ENCODE measurements around the gene ELF5.

Gene ELF5

DNA sequence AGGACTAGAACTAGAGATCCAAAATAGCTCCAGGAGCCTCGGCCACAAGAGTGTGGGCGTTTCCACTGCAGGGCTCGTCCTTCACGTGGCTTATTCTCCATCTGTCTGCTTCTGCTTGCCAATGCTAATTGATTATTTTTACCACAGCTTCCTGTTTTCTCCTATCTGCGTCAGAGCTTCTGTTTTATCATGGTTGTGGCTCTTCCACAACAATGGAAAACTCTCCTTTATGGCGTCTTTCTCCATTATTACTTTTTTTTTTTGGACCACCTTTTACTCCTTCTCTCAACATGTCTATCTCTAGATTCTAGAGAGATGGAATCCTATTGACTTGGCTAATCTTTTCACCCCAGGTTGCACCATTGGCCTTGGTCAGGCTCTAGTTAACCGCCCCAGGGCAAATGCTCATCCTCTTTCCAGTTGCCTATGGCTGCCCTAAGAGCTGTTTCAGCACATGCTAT, 49.0 kb downstream of the ELF5 start:
- DNase-seq (ENCODE audit: low read depth), result no peak
- H3K4me3 ChIP-seq (ENCODE audit: low read depth, low read length), result no peak overlapping the region

DNA sequence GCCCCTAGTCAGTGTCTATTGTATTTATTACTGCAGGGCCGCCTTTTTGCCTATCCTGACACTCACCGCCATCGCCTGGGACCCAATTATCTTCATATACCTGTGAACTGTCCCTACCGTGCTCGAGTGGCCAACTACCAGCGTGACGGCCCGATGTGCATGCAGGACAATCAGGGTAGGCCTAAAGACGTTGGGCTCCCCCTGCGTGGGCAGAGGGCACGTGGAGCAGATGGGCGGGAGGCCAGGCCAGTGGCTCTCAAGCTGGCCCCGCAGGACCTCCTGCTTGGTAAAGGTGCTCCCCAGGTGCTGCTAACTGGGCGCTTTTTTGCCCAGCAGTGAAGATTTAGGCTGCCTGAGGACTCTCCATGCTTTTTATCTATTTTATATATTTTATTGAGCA, 52.4 kb downstream of the ELF5 start:
- H3K4me3 ChIP-seq (ENCODE audit: low read depth, low read length), result no peak overlapping the region
- DNase-seq (ENCODE audit: low read depth), result no peak

DNA sequence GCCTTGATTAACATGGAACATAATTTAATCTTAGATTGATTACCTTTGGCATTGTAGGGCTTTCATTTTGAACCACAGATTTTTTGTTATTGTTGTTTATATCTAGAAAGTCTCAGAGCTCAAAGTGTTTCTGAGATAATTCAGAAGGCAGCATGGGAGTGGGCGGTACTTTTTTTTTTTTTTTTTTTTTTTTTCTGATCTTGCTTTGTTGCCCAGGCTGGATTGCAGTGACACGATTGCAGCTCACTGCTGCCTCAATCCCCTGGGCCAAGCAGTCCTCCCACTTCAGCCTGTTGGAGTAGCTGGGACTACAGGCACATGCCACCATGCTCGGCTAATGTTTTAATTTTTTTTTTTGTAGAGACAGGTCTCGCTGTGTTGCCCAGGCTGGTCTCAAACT, 53.3 kb downstream of the ELF5 start:
- no peak overlapping the region for H3K4me3 ChIP-seq (ENCODE audit: low read depth, low read length)
- DNase-seq (ENCODE audit: low read depth), result no peak

DNA sequence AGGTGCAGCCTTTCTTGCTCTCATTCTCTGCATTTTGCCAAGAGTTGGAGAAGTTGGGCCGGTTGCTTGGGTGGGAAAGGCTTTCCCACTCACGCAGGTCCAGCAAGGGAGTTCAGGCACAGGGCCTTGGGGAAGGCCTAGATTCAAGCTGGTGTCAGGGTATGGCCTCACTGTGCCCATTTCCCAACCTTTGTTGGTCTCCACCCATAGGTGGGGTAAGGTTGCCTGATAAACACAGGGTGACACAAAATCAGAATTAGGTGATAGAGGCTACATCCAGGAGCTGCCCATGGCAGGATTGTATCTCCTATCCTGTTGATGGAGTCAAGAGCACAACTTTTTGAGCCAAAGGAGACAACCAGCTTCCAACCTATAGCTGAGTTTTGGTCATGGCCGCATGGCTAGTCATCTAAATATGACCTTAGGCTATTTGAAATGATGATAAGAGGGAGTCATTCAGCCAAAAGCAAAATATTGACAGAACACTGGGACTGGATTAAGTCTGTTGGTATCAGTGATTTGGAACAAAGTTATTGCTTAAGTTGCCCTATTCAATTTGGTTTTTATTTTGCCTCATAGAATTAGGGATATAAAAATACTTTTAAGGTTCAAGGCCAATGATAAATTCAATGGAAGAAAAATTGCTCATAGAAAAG, 54.0 kb downstream of the ELF5 start:
- no peak for DNase-seq (ENCODE audit: low read depth)
- H3K4me3 ChIP-seq (ENCODE audit: low read depth, low read length), result no peak overlapping the region

DNA sequence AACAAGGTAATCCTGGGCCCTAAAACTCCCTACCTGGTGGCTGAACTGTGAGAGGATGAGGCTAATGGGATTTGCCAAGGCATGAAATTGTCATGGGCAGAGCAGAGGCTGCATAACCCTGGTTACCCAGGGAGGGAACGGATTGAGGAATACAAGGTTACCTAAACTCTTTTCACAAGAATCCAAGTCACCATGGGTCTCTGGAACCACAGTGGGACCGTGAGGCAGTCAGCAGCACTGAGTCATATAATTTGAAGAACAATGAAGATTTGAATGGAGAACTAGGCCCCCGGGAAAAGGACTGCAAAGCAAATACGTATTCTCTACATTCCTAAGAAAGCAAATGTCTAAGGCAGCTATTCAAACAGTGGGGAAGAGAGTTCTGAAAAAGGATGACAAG, 55.1 kb downstream of the ELF5 start:
- H3K4me3 ChIP-seq (ENCODE audit: low read depth, low read length), result no peak overlapping the region
- DNase-seq (ENCODE audit: low read depth), result no peak

GRCh38 chr11:34457607-34458006, 56.0 kb downstream of the ELF5 start:
- no peak for DNase-seq (ENCODE audit: low read depth)
- H3K4me3 ChIP-seq (ENCODE audit: low read depth, low read length), result no peak overlapping the region

DNA sequence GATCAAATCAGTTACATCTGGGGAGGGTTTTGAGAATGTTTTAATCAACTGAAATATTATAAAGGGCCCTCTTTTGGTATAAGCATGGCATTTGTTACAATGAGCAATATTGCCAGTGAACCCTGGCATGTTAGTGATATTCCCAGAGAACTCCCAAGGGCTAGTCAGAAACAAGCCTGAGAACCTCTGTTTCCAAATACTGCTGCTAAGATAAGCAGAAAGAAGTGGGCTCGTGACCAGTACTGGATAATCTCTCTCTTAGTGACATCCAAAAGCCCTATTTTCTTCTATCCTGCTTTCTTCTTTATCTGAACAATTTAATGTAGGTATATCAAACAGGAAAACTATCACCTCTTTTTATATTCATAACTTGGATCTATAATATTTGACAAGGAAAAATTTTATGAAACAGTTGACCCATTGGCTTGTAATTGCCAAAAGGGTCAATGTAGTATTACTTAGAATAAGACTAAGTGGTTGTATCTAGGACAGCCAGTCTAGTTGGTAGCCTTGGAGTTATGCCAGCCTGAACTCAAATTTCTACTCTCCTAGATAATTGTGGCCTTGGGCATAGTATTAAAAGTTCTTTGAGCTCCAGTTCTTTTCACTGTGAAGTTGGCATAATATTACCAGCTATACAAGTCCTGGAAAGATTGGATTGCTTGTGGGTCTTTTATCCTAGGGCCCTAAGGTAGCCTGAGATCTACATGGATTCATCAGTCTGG, 59.1 kb downstream of the ELF5 start:
- DNase-seq (ENCODE audit: low read depth), result no peak
- no peak overlapping the region for H3K4me3 ChIP-seq (ENCODE audit: low read depth, low read length)

DNA sequence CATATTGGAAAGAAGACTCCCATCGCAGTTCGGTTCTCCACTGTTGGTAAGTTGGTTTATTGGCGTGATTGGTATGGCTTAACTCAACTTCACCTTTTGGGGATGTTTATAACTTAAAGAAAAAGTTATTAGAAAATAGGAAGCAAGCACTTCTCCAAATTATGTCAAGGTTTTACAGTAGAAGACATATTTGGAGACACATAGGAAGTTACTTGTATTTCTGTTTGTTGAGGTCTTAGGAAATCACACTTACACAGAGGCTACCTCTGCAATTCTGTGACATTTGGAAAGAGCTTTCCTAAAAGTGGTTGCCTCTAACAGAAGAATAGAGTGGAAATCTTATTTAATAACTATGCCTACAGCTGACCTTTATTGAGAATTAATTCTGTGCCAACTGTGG, 62.5 kb downstream of the ELF5 start:
- DNase-seq (ENCODE audit: low read depth), result no peak
- no peak overlapping the region for H3K4me3 ChIP-seq (ENCODE audit: low read depth, low read length)

DNA sequence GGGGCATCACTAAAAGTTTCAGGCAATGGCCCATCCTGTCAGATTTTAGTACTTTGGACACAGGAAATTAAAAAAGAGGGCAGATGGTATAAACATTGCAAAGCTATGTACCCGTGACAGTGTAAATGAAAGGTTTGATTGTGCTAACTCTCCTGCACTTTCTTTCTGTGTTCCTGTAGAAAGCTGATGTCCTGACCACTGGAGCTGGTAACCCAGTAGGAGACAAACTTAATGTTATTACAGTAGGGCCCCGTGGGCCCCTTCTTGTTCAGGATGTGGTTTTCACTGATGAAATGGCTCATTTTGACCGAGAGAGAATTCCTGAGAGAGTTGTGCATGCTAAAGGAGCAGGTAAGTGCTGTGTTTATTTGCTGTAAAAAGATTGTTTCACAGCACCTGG, 64.6 kb downstream of the ELF5 start:
- no peak overlapping the region for H3K4me3 ChIP-seq (ENCODE audit: low read depth, low read length)
- DNase-seq (ENCODE audit: low read depth), result no peak

- DNase-seq (ENCODE audit: low read depth), result no peak
Measured at GRCh38 chr11:34448223-34448994, 65.2 kb downstream of the ELF5 start.

GRCh38 chr11:34447044-34447443, 66.5 kb downstream of the ELF5 start:
- no peak for DNase-seq (ENCODE audit: low read depth)
- H3K4me3 ChIP-seq (ENCODE audit: low read depth, low read length), result no peak overlapping the region

More at GRCh38 chr11:34448223-34448994, 65.2 kb downstream of the ELF5 start:
- H3K4me3 ChIP-seq (ENCODE audit: low read depth, low read length), result no peak overlapping the region

DNA sequence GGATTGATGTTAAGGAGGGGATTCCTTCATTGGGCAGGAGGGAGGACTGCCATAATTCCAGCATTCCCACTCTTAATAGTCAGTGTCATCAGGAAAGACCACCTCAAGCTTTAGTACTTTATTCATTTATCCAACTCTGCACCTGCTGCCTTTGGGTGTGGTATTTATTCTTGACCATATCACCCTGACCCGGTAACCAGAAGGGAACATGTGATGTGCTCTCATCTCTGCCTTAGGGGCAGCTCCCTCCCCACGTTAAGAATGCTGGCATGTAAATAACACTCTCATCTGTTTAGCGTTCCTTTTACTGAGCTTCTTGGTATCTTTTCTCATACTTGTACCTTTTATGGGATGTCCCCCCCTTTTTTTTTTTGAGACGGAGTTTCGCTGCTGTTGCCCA, 67.2 kb downstream of the ELF5 start:
- no peak overlapping the region for H3K4me3 ChIP-seq (ENCODE audit: low read depth, low read length)
- no peak for DNase-seq (ENCODE audit: low read depth)

GRCh38 chr11:34445956-34446355, 67.6 kb downstream of the ELF5 start:
- DNase-seq (ENCODE audit: low read depth), result no peak

GRCh38 chr11:34444428-34444827, 69.2 kb downstream of the ELF5 start:
- H3K4me3 ChIP-seq (ENCODE audit: low read depth, low read length), result no peak overlapping the region

More at GRCh38 chr11:34445956-34446355, 67.6 kb downstream of the ELF5 start:
- no peak overlapping the region for H3K4me3 ChIP-seq (ENCODE audit: low read depth, low read length)

DNA sequence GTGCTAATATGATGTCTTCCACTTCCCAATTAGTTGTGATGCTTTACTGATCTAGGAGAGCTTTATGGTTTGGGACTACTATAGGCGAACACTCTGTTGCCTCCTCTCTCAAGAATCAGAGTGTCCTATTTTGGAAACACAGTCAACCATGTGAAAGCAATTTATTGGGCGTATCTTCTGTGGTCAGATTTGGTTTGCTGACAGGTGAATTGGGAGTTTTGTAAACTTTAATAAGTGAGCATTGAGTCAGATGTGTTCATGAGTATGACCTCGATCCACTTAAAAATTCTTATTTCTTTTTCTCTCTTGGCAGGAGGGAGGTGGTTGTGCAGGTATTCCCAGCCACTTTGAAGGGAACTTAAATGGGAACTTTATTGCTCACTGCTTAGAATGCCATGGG, 70.5 kb downstream of the ELF5 start:
- no peak overlapping the region for H3K4me3 ChIP-seq (ENCODE audit: low read depth, low read length)
- DNase-seq (ENCODE audit: low read depth), result no peak

More at GRCh38 chr11:34444428-34444827, 69.2 kb downstream of the ELF5 start:
- DNase-seq (ENCODE audit: low read depth), result no peak

GRCh38 chr11:34441814-34442213, 71.8 kb downstream of the ELF5 start:
- H3K4me3 ChIP-seq (ENCODE audit: low read depth, low read length), result no peak overlapping the region
- DNase-seq (ENCODE audit: low read depth), result no peak

DNA sequence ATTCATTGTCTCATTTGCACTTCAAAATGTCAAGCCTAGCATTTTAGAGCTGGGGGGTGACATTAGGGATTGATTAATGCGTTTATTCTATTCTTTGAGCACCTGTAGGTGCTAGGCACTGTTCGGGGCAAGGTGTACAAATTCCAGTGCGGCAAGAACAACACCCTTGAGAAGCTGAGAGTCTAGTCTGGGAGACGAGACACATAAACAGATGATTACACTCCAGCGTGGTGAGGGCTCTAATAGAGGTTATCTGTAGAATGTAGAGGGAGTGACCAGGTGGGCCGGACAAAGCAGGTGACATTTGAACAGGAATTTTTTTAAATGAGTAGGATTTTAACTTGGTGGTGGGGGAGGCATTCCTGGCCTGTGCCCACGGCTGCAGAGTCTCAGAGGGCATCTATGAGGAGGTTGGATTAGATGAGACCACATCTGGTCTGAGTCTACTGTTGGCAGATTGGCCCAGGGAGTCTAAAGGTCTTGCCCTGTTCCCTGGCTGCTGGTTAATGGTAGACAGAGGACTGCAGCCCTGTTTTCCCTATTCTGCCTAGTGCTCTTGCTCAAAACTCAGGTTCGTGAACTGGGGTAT, 73.9 kb downstream of the ELF5 start:
- DNase-seq (ENCODE audit: low read depth), result no peak
- peak overlapping the region; percentile 83 for H3K4me3 ChIP-seq (ENCODE audit: low read depth, low read length)

GRCh38 chr11:34438529-34439507, 74.8 kb downstream of the ELF5 start, which contains the start of gene CAT:
TSS of gene CAT (plus strand) at chr11:34438934. CDS start at chr11:34439014, 80 bp downstream.
- DNase-seq (ENCODE audit: low read depth), result peak; percentile 92
- H3K4me3 ChIP-seq (ENCODE audit: low read depth, low read length), result peak within 1 kb of the TSS; percentile 83

All from skeletal muscle cell (primary cell).